ENCODE results near the gene USPL1.
"Not testable (repeated sequence)": the region's sequence is repeated elsewhere in the genome, so short reads cannot be mapped to it uniquely, and the experiment has no call there.

USPL1 gene

GRCh38 chr13:30600496-30600895, 17.2 kb upstream of the USPL1 start:
- no peak overlapping the region for H3K4me3 ChIP-seq (ENCODE audit: low read depth, low read length)
- no peak for TF ChIP-seq CTCF (IDR thresholded peaks at IDR 0.05; ENCODE audit: borderline replicate concordance, insufficient read depth, low read depth, low read length)

- TF ChIP-seq CTCF (IDR thresholded peaks at IDR 0.05; ENCODE audit: borderline replicate concordance, insufficient read depth, low read depth, low read length): no peak
- H3K4me3 ChIP-seq (ENCODE audit: low read depth, low read length): no peak overlapping the region
These were observed 15.9 kb upstream of the USPL1 start for GRCh38 chr13:30601836-30602235.

- no peak for TF ChIP-seq CTCF (IDR thresholded peaks at IDR 0.05; ENCODE audit: borderline replicate concordance, insufficient read depth, low read depth, low read length)
- no peak overlapping the region for H3K4me3 ChIP-seq (ENCODE audit: low read depth, low read length)
These were observed 12.7 kb upstream of the USPL1 start for GRCh38 chr13:30605052-30605451.

- H3K4me3 ChIP-seq (ENCODE audit: low read depth, low read length): not testable (repeated sequence)
These were observed 10.5 kb upstream of the USPL1 start for GRCh38 chr13:30607186-30607585.

GRCh38 chr13:30607908-30608307, 9.8 kb upstream of the USPL1 start:
- H3K4me3 ChIP-seq (ENCODE audit: low read depth, low read length): no peak overlapping the region
- TF ChIP-seq CTCF (IDR thresholded peaks at IDR 0.05; ENCODE audit: borderline replicate concordance, insufficient read depth, low read depth, low read length): no peak

- no peak for TF ChIP-seq CTCF (IDR thresholded peaks at IDR 0.05; ENCODE audit: borderline replicate concordance, insufficient read depth, low read depth, low read length)
These were observed 9.4 kb upstream of the USPL1 start for GRCh38 chr13:30608364-30608763.

GRCh38 chr13:30610311-30610710, 7.4 kb upstream of the USPL1 start:
- TF ChIP-seq CTCF (IDR thresholded peaks at IDR 0.05; ENCODE audit: borderline replicate concordance, insufficient read depth, low read depth, low read length): no peak
- H3K4me3 ChIP-seq (ENCODE audit: low read depth, low read length): no peak overlapping the region

More at GRCh38 chr13:30608364-30608763, 9.4 kb upstream of the USPL1 start:
- H3K4me3 ChIP-seq (ENCODE audit: low read depth, low read length): no peak overlapping the region

GRCh38 chr13:30615481-30615865, 2.2 kb upstream of the USPL1 start:
- TF ChIP-seq CTCF (IDR thresholded peaks at IDR 0.05; ENCODE audit: borderline replicate concordance, insufficient read depth, low read depth, low read length): no peak
- peak overlapping the region; percentile 86 for H3K4me3 ChIP-seq (ENCODE audit: low read depth, low read length)
